Uterus (tissue), 2 donors: Measurements from ENCODE around the gene TNFSF9.

Experiments used
- POLR2A ChIP-seq, 2 donors: fragments of 450-650 bp; IDR thresholded peaks; one replicate each; pipeline ENCODE4 v1.6.1; 2016; ENCODE audit warnings: antibody characterized with exemption in 2 of 2, mild to moderate bottlenecking in 1 of 2, moderate library complexity in 1 of 2
- TF ChIP-seq, protein P1 (sequence below), 4 experiments: fragments of 200-600 bp in 2 of 4; fragments of 450-650 bp in 2 of 4; sonication (generic) in 2 of 4; IDR thresholded peaks; one replicate each; pipeline ENCODE4 v1.5.1; 2016 to 2019; ENCODE audit warnings: antibody characterized with exemption in 4 of 4, mild to moderate bottlenecking in 2 of 4, moderate library complexity in 1 of 4

GRCh38 chr19:6529351-6529750 is 1.5 kb upstream of the TNFSF9 start:
- TF ChIP-seq, protein P1, sequence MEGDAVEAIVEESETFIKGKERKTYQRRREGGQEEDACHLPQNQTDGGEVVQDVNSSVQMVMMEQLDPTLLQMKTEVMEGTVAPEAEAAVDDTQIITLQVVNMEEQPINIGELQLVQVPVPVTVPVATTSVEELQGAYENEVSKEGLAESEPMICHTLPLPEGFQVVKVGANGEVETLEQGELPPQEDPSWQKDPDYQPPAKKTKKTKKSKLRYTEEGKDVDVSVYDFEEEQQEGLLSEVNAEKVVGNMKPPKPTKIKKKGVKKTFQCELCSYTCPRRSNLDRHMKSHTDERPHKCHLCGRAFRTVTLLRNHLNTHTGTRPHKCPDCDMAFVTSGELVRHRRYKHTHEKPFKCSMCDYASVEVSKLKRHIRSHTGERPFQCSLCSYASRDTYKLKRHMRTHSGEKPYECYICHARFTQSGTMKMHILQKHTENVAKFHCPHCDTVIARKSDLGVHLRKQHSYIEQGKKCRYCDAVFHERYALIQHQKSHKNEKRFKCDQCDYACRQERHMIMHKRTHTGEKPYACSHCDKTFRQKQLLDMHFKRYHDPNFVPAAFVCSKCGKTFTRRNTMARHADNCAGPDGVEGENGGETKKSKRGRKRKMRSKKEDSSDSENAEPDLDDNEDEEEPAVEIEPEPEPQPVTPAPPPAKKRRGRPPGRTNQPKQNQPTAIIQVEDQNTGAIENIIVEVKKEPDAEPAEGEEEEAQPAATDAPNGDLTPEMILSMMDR (IDR thresholded peaks at IDR 0.05) = no peak
- no peak for TF ChIP-seq POLR2A (IDR thresholded peaks at IDR 0.05)
